SH-SY5Y (cell line): ENCODE results near the gene C1orf210.

ENCODE experiments used
- GATA2 ChIP-seq: IDR thresholded peaks from 2 replicates; pipeline ENCODE4 v1.6.1; 2011; ENCODE audit warnings: mild to moderate bottlenecking, low read depth, low read length
- GATA3 ChIP-seq: IDR thresholded peaks from 2 replicates; pipeline ENCODE4 v1.6.1; 2011; ENCODE audit warnings: low read depth, mild to moderate bottlenecking, low read length, moderate library complexity

- no peak for TF ChIP-seq GATA2
- no peak for TF ChIP-seq GATA3
Measured at GRCh38 chr1:43300378-43301094, 15.2 kb upstream of the C1orf210 start, which contains the start of gene TIE1.
